GM13976 (cell line): ENCODE results near the gene IRAK2.
"Not testable (repeated sequence)": the region's sequence is repeated elsewhere in the genome, so short reads cannot be mapped to it uniquely, and the experiment has no call there.

Experiments
- DNase-seq: peaks from one replicate; pipeline ENCODE4 v3.0.0; 2012; ENCODE audit warnings: low spot score
- CTCF ChIP-seq: IDR thresholded peaks from 2 replicates; pipeline ENCODE4 v1.5.1; 2012; ENCODE audit warnings: borderline replicate concordance, mild to moderate bottlenecking; ENCODE audit not compliant: insufficient read depth; ENCODE audit errors: extremely low read depth, missing control alignments, control extremely low read depth
- in situ Hi-C: fragments of 300-500 bp; cut with MboI; formaldehyde crosslinking; loops from one replicate; pipeline ENCODE4 v1.12.0; 2022; ENCODE audit warnings: low sequenced_read_pairs, mixed read lengths, inconsistent platforms; ENCODE audit not compliant: unreplicated experiment

IRAK2 gene

GRCh38 chr3:10122724-10123123 is 42.0 kb upstream of the IRAK2 start:
- in situ Hi-C loops: no loop called here
- DNase-seq: no peak
- TF ChIP-seq CTCF: no peak

GRCh38 chr3:10135872-10136271 is 28.8 kb upstream of the IRAK2 start:
- in situ Hi-C loops, DNase-seq: not testable (repeated sequence)

- TF ChIP-seq CTCF: no peak
- in situ Hi-C loops: no loop called here
- DNase-seq: no peak
Observed at GRCh38 chr3:10136426-10137005, 28.2 kb upstream of the IRAK2 start.

- TF ChIP-seq CTCF: no peak
- in situ Hi-C loops: no loop called here
- no peak for DNase-seq
Observed at GRCh38 chr3:10137178-10137577, 27.5 kb upstream of the IRAK2 start.

GRCh38 chr3:10140996-10141546 is 23.6 kb upstream of the IRAK2 start:
- no peak for DNase-seq
- in situ Hi-C loops: no loop called here
- TF ChIP-seq CTCF: no peak

GRCh38 chr3:10142707-10143560 is 21.8 kb upstream of the IRAK2 start:
- no peak for TF ChIP-seq CTCF
- DNase-seq: peak; percentile 38
- in situ Hi-C loops: no loop called here

GRCh38 chr3:10145685-10146084 is 19.0 kb upstream of the IRAK2 start:
- in situ Hi-C loops: no loop called here
- TF ChIP-seq CTCF: no peak
- no peak for DNase-seq
